ENCODE data around the gene ZNF236.

DNA sequence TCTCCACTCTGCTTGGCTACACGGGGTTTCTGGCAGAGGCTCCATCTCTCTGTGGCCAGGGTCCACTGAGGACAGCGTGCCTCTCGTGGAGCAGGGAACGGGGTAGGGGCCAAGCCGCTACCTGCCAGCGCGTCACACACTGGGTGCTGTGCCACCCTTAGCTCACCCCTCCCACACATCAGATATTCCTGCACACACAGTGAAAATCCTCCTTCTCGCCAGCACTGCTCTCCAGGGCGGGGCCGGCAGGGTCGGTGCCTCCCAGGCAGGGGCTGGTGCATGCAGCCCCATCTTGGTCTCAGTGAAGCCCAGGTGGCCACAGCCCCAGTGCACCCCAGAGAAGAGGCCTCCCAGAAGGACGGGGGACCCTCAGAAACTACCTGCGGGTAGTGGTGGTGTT, 185.6 kb downstream of the ZNF236 start:
- TF ChIP-seq ZNF773 (CRISPR knock-in tag; IDR thresholded peaks at IDR 0.05; ENCODE audit: borderline replicate concordance) = no peak
- no peak for TF ChIP-seq CTCF (CRISPR knock-in tag; IDR thresholded peaks at IDR 0.05)
- TF ChIP-seq CHCHD3 (CRISPR knock-in tag; IDR thresholded peaks at IDR 0.05) = no peak
- no peak for TF ChIP-seq JUN (CRISPR knock-in tag; IDR thresholded peaks at IDR 0.05)
- no peak for TF ChIP-seq ZNF710 (CRISPR knock-in tag; IDR thresholded peaks at IDR 0.05; ENCODE audit: borderline replicate concordance)
- no peak for TF ChIP-seq RNF2 (conservative IDR thresholded peaks at IDR 0.05; ENCODE audit: low read depth)
- TF ChIP-seq ZNF282 (IDR thresholded peaks at IDR 0.05; ENCODE audit: partially characterized antibody) = no peak
- no peak for TF ChIP-seq ZMAT3 (CRISPR knock-in tag; conservative IDR thresholded peaks at IDR 0.05)
